HG02642 (cell line): ENCODE results near the gene PMIS2.

Experiments used
- ATAC-seq: cut with Tn5 transposase; IDR thresholded peaks from one replicate; pipeline ENCODE4 v1.9.1; 2021; ENCODE audit warnings: mild to moderate bottlenecking; ENCODE audit not compliant: unreplicated experiment, poor library complexity

Gene PMIS2

GRCh38 chr19:35556025-35556590 is 29.9 kb upstream of the PMIS2 start:
- ATAC-seq = no peak

- ATAC-seq = no peak
Measured at GRCh38 chr19:35556846-35557538, 29.0 kb upstream of the PMIS2 start.

GRCh38 chr19:35557539-35558399 is 28.2 kb upstream of the PMIS2 start:
- ATAC-seq = no peak

- peak; percentile 18 for ATAC-seq
Measured at GRCh38 chr19:35558400-35559280, 27.3 kb upstream of the PMIS2 start.

GRCh38 chr19:35559281-35559659 is 26.7 kb upstream of the PMIS2 start:
- peak; percentile 51 for ATAC-seq

- no peak for ATAC-seq
Measured at GRCh38 chr19:35559781-35560180, 26.2 kb upstream of the PMIS2 start.

- ATAC-seq = no peak
Measured at GRCh38 chr19:35560271-35560670, 25.7 kb upstream of the PMIS2 start.

GRCh38 chr19:35560677-35561076 is 25.3 kb upstream of the PMIS2 start:
- ATAC-seq = no peak

- no peak for ATAC-seq
Measured at GRCh38 chr19:35561436-35561835, 24.5 kb upstream of the PMIS2 start.

- no peak for ATAC-seq
Measured at GRCh38 chr19:35562336-35562735, 23.6 kb upstream of the PMIS2 start.

- no peak for ATAC-seq
Measured at GRCh38 chr19:35562776-35563175, 23.2 kb upstream of the PMIS2 start.

- no peak for ATAC-seq
Measured at GRCh38 chr19:35563207-35563829, 22.7 kb upstream of the PMIS2 start, which contains the start of gene ATP4A. TSS of gene ATP4A (minus strand) at chr19:35563658. CDS start at chr19:35563629, 29 bp downstream.

- ATAC-seq = no peak
Measured at GRCh38 chr19:35565016-35565856, 20.7 kb upstream of the PMIS2 start.

- ATAC-seq = no peak
Measured at GRCh38 chr19:35566738-35567137, 19.2 kb upstream of the PMIS2 start.

- no peak for ATAC-seq
Measured at GRCh38 chr19:35569281-35569781, 16.6 kb upstream of the PMIS2 start.

- ATAC-seq = no peak
Measured at GRCh38 chr19:35571406-35571965, 14.5 kb upstream of the PMIS2 start.

GRCh38 chr19:35577918-35578317 is 8.1 kb upstream of the PMIS2 start:
- ATAC-seq = no peak

GRCh38 chr19:35578707-35579106 is 7.3 kb upstream of the PMIS2 start:
- ATAC-seq = no peak
